Inferior parietal cortex (tissue), 1 donor: ENCODE data around the gene COL5A1.
"Not testable (repeated sequence)": the region's sequence is repeated elsewhere in the genome, so short reads cannot be mapped to it uniquely, and the experiment has no call there.

Experiments used
- DNase-seq: peaks from one replicate; pipeline ENCODE4 v3.0.0-alpha.2; 2016; ENCODE audit errors: extremely low spot score

COL5A1 gene

GRCh38 chr9:134676886-134677285, 35.3 kb downstream of the COL5A1 start:
- no peak for DNase-seq

- DNase-seq = no peak
These were observed 36.1 kb downstream of the COL5A1 start for GRCh38 chr9:134677743-134678142.

GRCh38 chr9:134678206-134678605, 36.6 kb downstream of the COL5A1 start:
- no peak for DNase-seq

GRCh38 chr9:134678666-134679443, 37.3 kb downstream of the COL5A1 start:
- DNase-seq = no peak

GRCh38 chr9:134679616-134680392, 38.2 kb downstream of the COL5A1 start:
- DNase-seq = no peak

GRCh38 chr9:134680393-134681060, 38.9 kb downstream of the COL5A1 start:
- no peak for DNase-seq

GRCh38 chr9:134681061-134681661, 39.6 kb downstream of the COL5A1 start:
- DNase-seq = no peak

- no peak for DNase-seq
These were observed 40.4 kb downstream of the COL5A1 start for GRCh38 chr9:134682026-134682425.

GRCh38 chr9:134682651-134683364, 41.2 kb downstream of the COL5A1 start:
- DNase-seq = no peak

- DNase-seq = no peak
These were observed 42.2 kb downstream of the COL5A1 start for GRCh38 chr9:134683714-134684374.

GRCh38 chr9:134684375-134684723, 42.7 kb downstream of the COL5A1 start:
- DNase-seq = no peak

GRCh38 chr9:134684941-134685340, 43.3 kb downstream of the COL5A1 start:
- not testable (repeated sequence) for DNase-seq

- DNase-seq = no peak
These were observed 44.2 kb downstream of the COL5A1 start for GRCh38 chr9:134685784-134686183.

GRCh38 chr9:134686896-134687295, 45.3 kb downstream of the COL5A1 start:
- DNase-seq = no peak

GRCh38 chr9:134687556-134687955, 46.0 kb downstream of the COL5A1 start:
- DNase-seq = no peak

- DNase-seq = no peak
These were observed 46.6 kb downstream of the COL5A1 start for GRCh38 chr9:134688231-134688630.

GRCh38 chr9:134688661-134689320, 47.2 kb downstream of the COL5A1 start:
- no peak for DNase-seq

GRCh38 chr9:134689321-134690181, 47.9 kb downstream of the COL5A1 start:
- DNase-seq = peak; percentile 41

GRCh38 chr9:134690301-134690751, 48.7 kb downstream of the COL5A1 start:
- no peak for DNase-seq
